Endothelial cell of umbilical vein (primary cell): Measurements from ENCODE around the gene FOXL3. TPM values are rescaled to one million over a fixed set of nuclear protein-coding genes. Genes with fewer than 3 reads are reported as not detected.

Experiments
- BruUV-seq: library from RNA; stranded (reverse); fragments of 400-500 nt; replicated peaks from 2 replicates; lab custom pipeline; 2021; lab: Mats Ljungman, UMichigan
- CTCF ChIA-PET: fragments of 300-600, 350-600 bp; sonication (Branson Sonifier 250); formaldehyde crosslinking; loops from one replicate; lab custom pipeline; 2021; ENCODE audit warnings: antibody characterized with exemption, inconsistent platforms; lab: Charles Lee
- POLR2A ChIA-PET: fragments of 300-600, 350-600 bp; sonication (Branson Sonifier 250); formaldehyde crosslinking; loops from one replicate; lab custom pipeline; 2021; ENCODE audit warnings: antibody characterized with exemption, inconsistent platforms; lab: Charles Lee
- DNase-seq: peaks from one replicate; pipeline ENCODE4 v3.0.0-alpha.2; 2011; ENCODE audit warnings: low read depth, low spot score
- FAIRE-seq: peaks from 2 replicates; lab custom pipeline; 2011; peaks lifted over from hg19 to GRCh38; lab: Jason Lieb, UNC
- H2AFZ ChIP-seq: 2 replicates; pipeline ENCODE4 v1.6.0; 2012; ENCODE audit warnings: low read depth, low read length, control low read depth, inconsistent platforms
- H3K27ac ChIP-seq: 2 replicates; pipeline ENCODE4 v1.5.1; 2011; ENCODE audit warnings: low read depth, mild to moderate bottlenecking, control low read depth, low read length, moderate library complexity; ENCODE audit not compliant: insufficient read depth
- H3K27me3 ChIP-seq, 2 experiments: 2 replicates each; pipeline versions ENCODE4 v1.6.0 to v1.6.1; 2011; ENCODE audit warnings: low read length in 2 of 2, mixed read lengths in 1 of 2; ENCODE audit not compliant: control insufficient read depth in 2 of 2, insufficient read depth in 2 of 2
- H3K36me3 ChIP-seq, 2 experiments: 2 replicates in 1 of 2; 3 replicates in 1 of 2; pipeline ENCODE4 v1.5.1; 2011; ENCODE audit warnings: low read length in 2 of 2, mild to moderate bottlenecking in 1 of 2, moderate library complexity in 1 of 2; ENCODE audit not compliant: control insufficient read depth in 2 of 2, insufficient read depth in 2 of 2; ENCODE audit errors: extremely low read depth in 1 of 2
- H3K4me1 ChIP-seq: 3 replicates; pipeline ENCODE4 v1.5.1; 2011; ENCODE audit warnings: mild to moderate bottlenecking, low read length; ENCODE audit not compliant: control insufficient read depth, insufficient read depth; ENCODE audit errors: extremely low read depth
- H3K4me2 ChIP-seq: 2 replicates; pipeline ENCODE4 v1.6.1; 2011; ENCODE audit warnings: low read length, control low read depth, mixed read lengths; ENCODE audit not compliant: insufficient read depth
- H3K4me3 ChIP-seq, 3 experiments: fragments of 200-600 bp in 1 of 3; sonication (generic), shearing (Covaris generic) in 1 of 3; replicated peaks in 1 of 3; 2 replicates each; pipeline ENCODE4 v1.5.1; 2011 to 2016; ENCODE audit warnings: control low read depth in 3 of 3, low read length in 3 of 3, mild to moderate bottlenecking in 2 of 3, inconsistent platforms in 1 of 3, low read depth in 1 of 3, moderate library complexity in 1 of 3; ENCODE audit not compliant: insufficient read depth in 1 of 3
- H3K79me2 ChIP-seq: 2 replicates; pipeline ENCODE4 v1.6.0; 2012; ENCODE audit warnings: low read length, inconsistent platforms; ENCODE audit not compliant: control insufficient read depth, insufficient read depth
- H3K9ac ChIP-seq: replicated peaks from 2 replicates; pipeline ENCODE3; 2011; ENCODE audit warnings: low read length, control low read depth; ENCODE audit not compliant: insufficient read depth; ENCODE audit errors: extremely low read depth
- H3K9me1 ChIP-seq: replicated peaks from 3 replicates; pipeline ENCODE4 v1.6.0; 2011; ENCODE audit warnings: mild to moderate bottlenecking, low read length; ENCODE audit not compliant: control insufficient read depth, insufficient read depth; ENCODE audit errors: extremely low read depth
- H3K9me3 ChIP-seq: replicated peaks from 2 replicates; pipeline ENCODE4 v1.5.1; 2012; ENCODE audit warnings: low read length, inconsistent platforms; ENCODE audit not compliant: control insufficient read depth, insufficient read depth
- H4K20me1 ChIP-seq: replicated peaks from 2 replicates; pipeline ENCODE3; 2011; ENCODE audit warnings: mild to moderate bottlenecking, low read length; ENCODE audit not compliant: control insufficient read depth, insufficient read depth; ENCODE audit errors: extremely low read depth
- CTCF ChIP-seq, 2 donors: IDR thresholded peaks; 1 replicate in 1 of 2; 2 replicates in 1 of 2; pipeline ENCODE4 v1.5.1; 2011; ENCODE audit warnings: low read length in 2 of 2, mild to moderate bottlenecking in 2 of 2, moderate library complexity in 2 of 2, control low read depth in 1 of 2, inconsistent platforms in 1 of 2, low read depth in 1 of 2; ENCODE audit not compliant: insufficient read depth in 1 of 2; ENCODE audit errors: extremely low read depth in 1 of 2
- EZH2 ChIP-seq: IDR thresholded peaks from 2 replicates; pipeline ENCODE4 v1.6.1; 2012; ENCODE audit warnings: borderline replicate concordance, low read depth, mild to moderate bottlenecking, moderate library complexity, low read length, inconsistent platforms; ENCODE audit not compliant: severe bottlenecking
- FOS ChIP-seq: IDR thresholded peaks from 2 replicates; pipeline ENCODE4 v1.6.1; 2011; ENCODE audit warnings: mild to moderate bottlenecking, low read length, moderate library complexity, borderline replicate concordance; ENCODE audit not compliant: insufficient read depth
- GATA2 ChIP-seq: IDR thresholded peaks from 2 replicates; pipeline ENCODE4 v1.7.0; 2011; ENCODE audit warnings: low read depth, mild to moderate bottlenecking, moderate library complexity, mixed read lengths, low read length; ENCODE audit not compliant: insufficient read length, insufficient read depth
- JUN ChIP-seq: IDR thresholded peaks from 2 replicates; pipeline ENCODE4 v1.6.1; 2011; ENCODE audit warnings: borderline replicate concordance, low read depth; ENCODE audit not compliant: insufficient read length, insufficient read depth
- MAX ChIP-seq: IDR thresholded peaks from 2 replicates; pipeline ENCODE4 v1.6.1; 2011; ENCODE audit not compliant: insufficient read depth, insufficient read length
- MYC ChIP-seq: IDR thresholded peaks from one replicate; pipeline ENCODE4 v1.6.1; 2011; ENCODE audit warnings: mild to moderate bottlenecking, low read depth, low read length
- POLR2A ChIP-seq: IDR thresholded peaks from 2 replicates; pipeline ENCODE4 v1.6.1; 2012; ENCODE audit warnings: low read depth, mild to moderate bottlenecking, control low read depth, low read length
- POLR2AphosphoS5 ChIP-seq: IDR thresholded peaks from 2 replicates; pipeline ENCODE4 v1.6.1; 2012; ENCODE audit warnings: low read depth, mild to moderate bottlenecking, control low read depth, low read length, moderate library complexity; ENCODE audit not compliant: insufficient read depth
- dilution Hi-C: fragments of 300-500 bp; cut with MboI; formaldehyde crosslinking; loops from one replicate; pipeline ENCODE4 v1.15.0; 2019; ENCODE audit warnings: low sequenced_read_pairs; ENCODE audit not compliant: extremely low pct_ligation_motif_present
- intact Hi-C: fragments of 100-400 bp; cut with micrococcal nuclease; formaldehyde crosslinking; loops from one replicate; pipeline ENCODE4 v1.10.0; 2022
- polyA plus RNA-seq, 4 experiments: library from polyadenylated mRNA; depleted of rRNA in 3 of 4; stranded (reverse) in 3 of 4; unstranded in 1 of 4; fragments of >200 nt; gene quantifications; 2 replicates each; pipeline versions ENCODE4 v1.2.1 to v1.2.3, GENCODE V29; 2011 to 2012; ENCODE audit warnings: missing spikeins in 1 of 4
- total RNA-seq: library from RNA; stranded (reverse); gene quantifications from 2 replicates; pipeline ENCODE4 v1.2.3, GENCODE V29; 2021

FOXL3 gene
- total and polyA plus RNA-seq, 2 donors (not counting 3 experiments of a cell fraction or from before 2014, with no cell fraction given), result not detected

- Histone ChIP-seq H3K9ac (no peak overlapping the region), H3K4me3 (no peak overlapping the region), H3K27me3 (peaks cover 9 to 10% of the 10 kb centered on the region in 2 experiments), H3K9me3 (no peaks in the 10 kb centered on the region), H2AFZ (no peak overlapping the region), H3K9me1 (no peaks in the 10 kb centered on the region), H3K27ac (no peak overlapping the region), H3K36me3 (no peaks in the 10 kb centered on the region), H3K4me1 (no peaks in the 10 kb centered on the region), H3K79me2 (no peaks in the 10 kb centered on the region), H3K4me2 (no peak overlapping the region), H4K20me1 (no peaks in the 10 kb centered on the region)
- no peak for FAIRE-seq
- dilution Hi-C loops, result no loop called here
- CTCF ChIA-PET, result interaction anchor here (0.9 kb wide), 1 partner anchor 9 kb away, joined by 3 read pairs; no protein-coding TSS in a partner anchor
- POLR2A ChIA-PET, result no interaction called here
- BruUV-seq, result no TSS peak
- TF ChIP-seq MYC, result no peak
- TF ChIP-seq FOS, result no peak
- no peak for TF ChIP-seq POLR2AphosphoS5
- no peak for TF ChIP-seq CTCF (IDR thresholded peaks at IDR 0.05; ENCODE audit: extremely low read depth in 1 of 2, insufficient read depth in 1 of 2, low read depth in 1 of 2, low read length in 2 of 2)
- TF ChIP-seq GATA2, result no peak
- no peak for TF ChIP-seq POLR2A
- TF ChIP-seq MAX, result no peak
- TF ChIP-seq JUN, result no peak
- no peak for TF ChIP-seq EZH2
- intact Hi-C loops, result no loop called here
- DNase-seq, result no peak
Measured at GRCh38 chr7:274266-274665, 15.7 kb upstream of the FOXL3 start.
